Fibroblast of lung (primary cell): Measurements from ENCODE around the gene GALNT17.

ENCODE experiments used
- CTCF ChIP-seq, 2 donors: IDR thresholded peaks in 1 of 2; conservative IDR thresholded peaks in 1 of 2; 1 replicate in 1 of 2; 2 replicates in 1 of 2; pipeline ENCODE4 v1.5.1; 2011 to 2012; ENCODE audit warnings: low read length in 2 of 2, control low read depth in 1 of 2, inconsistent platforms in 1 of 2, low read depth in 1 of 2, mild to moderate bottlenecking in 1 of 2
- EZH2 ChIP-seq: IDR thresholded peaks from 2 replicates; pipeline ENCODE4 v1.5.1; 2012; ENCODE audit warnings: low read length, control low read depth, mild to moderate bottlenecking; ENCODE audit errors: missing control alignments

- no peak for TF ChIP-seq CTCF (conservative IDR thresholded peaks at IDR 0.05 in 1 of 2, IDR thresholded peaks at IDR 0.05 in 1 of 2; ENCODE audit: low read depth in 1 of 2, low read length in 2 of 2)
- TF ChIP-seq EZH2: no peak
Observed at GRCh38 chr7:71155236-71155635, 23.3 kb downstream of the GALNT17 start.
